ENCODE results near the gene PTPRC. TPM values are rescaled to one million over a fixed set of nuclear protein-coding genes. Genes with fewer than 3 reads are reported as not detected.

PTPRC gene
- total and polyA plus RNA-seq, 4 experiments from 2014 or later: 915 to 1,019 (median 980) TPM

GRCh38 chr1:198672124-198672523, 33.3 kb downstream of the PTPRC start:
- no peaks in the 10 kb centered on the region for H3K9me3 Mint-ChIP-seq
- H3K4me1 ChIP-seq (ENCODE audit: insufficient read depth, low read length): peaks cover 98% of the 10 kb centered on the region

GRCh38 chr1:198674009-198674408, 35.2 kb downstream of the PTPRC start:
- Histone ChIP-seq H3K4me1 (ENCODE audit: insufficient read depth, low read length) (peaks cover 98% of the 10 kb centered on the region), H3K27me3 (ENCODE audit: insufficient read depth, low read length) (no peaks in the 10 kb centered on the region), H3K9me3 (ENCODE audit: control insufficient read depth in 1 of 2, low read length in 2 of 2) (no peaks in the 10 kb centered on the region), H3K4me3 (ENCODE audit: low read length in 2 of 2) (peak overlapping the region in 1 of 2 donors; percentile 8), H3K27ac (ENCODE audit: low read depth, low read length) (peak overlapping the region; percentile 63), H3K36me3 (ENCODE audit: insufficient read depth, low read length) (no peaks in the 10 kb centered on the region)
- H3K27ac Mint-ChIP-seq: peak overlapping the region; percentile 77 to 99 (median 90)
- ChIA-PET POLR2A (ENCODE audit: partially characterized antibody) (interaction anchor here (0.6 to 22.8 kb wide), 9 partner anchors 8 to 151 kb away, joined by 3 to 449 read pairs (median 30); partner anchors contain the start of gene PTPRC), CTCF (ENCODE audit: partially characterized antibody) (interaction anchor here (1.3 to 2.9 kb wide), 4 partner anchors 11 to 151 kb away, joined by 3 to 12 read pairs (median 6); no protein-coding TSS in a partner anchor)
- H3K4me3 Mint-ChIP-seq: peak overlapping the region in 7 of 8 donors; percentile 45 to 83 (median 70)
- H3K27me3 Mint-ChIP-seq: no peaks in the 10 kb centered on the region
- peaks cover 43 to 72% of the 10 kb centered on the region in 2 donors for H3K36me3 Mint-ChIP-seq
- DNase-seq: no peak
- no peaks in the 10 kb centered on the region for H3K9me3 Mint-ChIP-seq
- intact Hi-C loops (cut with micrococcal nuclease): no loop called here
- peaks cover 72 to 97% (median 86%) of the 10 kb centered on the region in 4 donors for H3K4me1 Mint-ChIP-seq

More at GRCh38 chr1:198672124-198672523, 33.3 kb downstream of the PTPRC start:
- intact Hi-C loops (cut with micrococcal nuclease): no loop called here
- Mint-ChIP-seq H3K4me1 (peaks cover 76 to 97% (median 87%) of the 10 kb centered on the region in 4 donors), H3K27me3 (no peaks in the 10 kb centered on the region), H3K4me3 (peak overlapping the region in 7 of 8 donors; percentile 25 to 78 (median 54)), H3K27ac (peak overlapping the region; percentile 84 to 99 (median 91)), H3K36me3 (peaks cover 53 to 72% of the 10 kb centered on the region in 2 donors)
- no peak for DNase-seq
- Histone ChIP-seq H3K27ac (ENCODE audit: low read depth, low read length) (peak overlapping the region; percentile 63), H3K27me3 (ENCODE audit: insufficient read depth, low read length) (no peaks in the 10 kb centered on the region), H3K36me3 (ENCODE audit: insufficient read depth, low read length) (peaks cover 5% of the 10 kb centered on the region), H3K4me3 (ENCODE audit: low read length in 2 of 2) (no peak overlapping the region), H3K9me3 (ENCODE audit: control insufficient read depth in 1 of 2, low read length in 2 of 2) (no peaks in the 10 kb centered on the region)
- CTCF ChIA-PET (ENCODE audit: partially characterized antibody): interaction anchor here (1.4 to 2.7 kb wide), 3 partner anchors 9 to 52 kb away, joined by 5 to 12 read pairs (median 12); no protein-coding TSS in a partner anchor
- POLR2A ChIA-PET (ENCODE audit: partially characterized antibody): interaction anchor here (0.7 to 22.8 kb wide), 9 partner anchors 10 to 152 kb away, joined by 3 to 449 read pairs (median 30); partner anchors contain the start of gene PTPRC

GRCh38 chr1:198676253-198676652, 37.4 kb downstream of the PTPRC start:
- peaks cover 36 to 69% of the 10 kb centered on the region in 2 donors for H3K36me3 Mint-ChIP-seq
- peak overlapping the region; percentile 97 to 99 (median 99) for H3K27ac Mint-ChIP-seq
- Histone ChIP-seq H3K27ac (ENCODE audit: low read depth, low read length) (peak overlapping the region; percentile 94), H3K4me1 (ENCODE audit: insufficient read depth, low read length) (peaks cover 98% of the 10 kb centered on the region), H3K4me3 (ENCODE audit: low read length in 2 of 2) (peak overlapping the region in 1 of 2 donors; percentile 4), H3K27me3 (ENCODE audit: insufficient read depth, low read length) (no peaks in the 10 kb centered on the region), H3K9me3 (ENCODE audit: control insufficient read depth in 1 of 2, low read length in 2 of 2) (no peaks in the 10 kb centered on the region), H3K36me3 (ENCODE audit: insufficient read depth, low read length) (peaks cover 4% of the 10 kb centered on the region)
- no peaks in the 10 kb centered on the region for H3K9me3 Mint-ChIP-seq
- intact Hi-C loops (cut with micrococcal nuclease): no loop called here
- peak; percentile 31 to 58 (median 44) for DNase-seq
- ChIA-PET CTCF (ENCODE audit: partially characterized antibody) (no interaction called here), POLR2A (ENCODE audit: partially characterized antibody) (interaction anchor here (0.8 to 22.8 kb wide), 9 partner anchors 7 to 153 kb away, joined by 3 to 449 read pairs (median 7); partner anchors contain the start of gene PTPRC)
- H3K4me3 Mint-ChIP-seq: peak overlapping the region; percentile 70 to 87 (median 83)
- no peaks in the 10 kb centered on the region for H3K27me3 Mint-ChIP-seq
- H3K4me1 Mint-ChIP-seq: peaks cover 73 to 96% (median 84%) of the 10 kb centered on the region in 4 donors

- Histone ChIP-seq H3K27me3 (ENCODE audit: insufficient read depth, low read length) (no peaks in the 10 kb centered on the region), H3K36me3 (ENCODE audit: insufficient read depth, low read length) (peaks cover 4% of the 10 kb centered on the region), H3K27ac (ENCODE audit: low read depth, low read length) (peak overlapping the region; percentile 94), H3K9me3 (ENCODE audit: control insufficient read depth in 1 of 2, low read length in 2 of 2) (no peaks in the 10 kb centered on the region), H3K4me3 (ENCODE audit: low read length in 2 of 2) (peak overlapping the region in 1 of 2 donors; percentile 21), H3K4me1 (ENCODE audit: insufficient read depth, low read length) (peaks cover 94% of the 10 kb centered on the region)
- Mint-ChIP-seq H3K4me3 (peak overlapping the region; percentile 78 to 87 (median 83)), H3K36me3 (peaks cover 31 to 63% of the 10 kb centered on the region in 2 donors), H3K27ac (peak overlapping the region; percentile 97 to 99 (median 99)), H3K27me3 (no peaks in the 10 kb centered on the region), H3K9me3 (no peaks in the 10 kb centered on the region), H3K4me1 (peaks cover 67 to 96% (median 78%) of the 10 kb centered on the region in 4 donors)
- intact Hi-C loops (cut with micrococcal nuclease): no loop called here
- POLR2A ChIA-PET (ENCODE audit: partially characterized antibody): interaction anchor here (10.3 to 22.8 kb wide), 7 partner anchors 8 to 159 kb away, joined by 93 to 449 read pairs (median 277); partner anchors contain the start of gene PTPRC
- CTCF ChIA-PET (ENCODE audit: partially characterized antibody): interaction anchor here (1.3 to 9.8 kb wide), 3 partner anchors 9 to 66 kb away, joined by 3 to 69 read pairs (median 4); no protein-coding TSS in a partner anchor
- no peak for DNase-seq
These were observed 38.2 kb downstream of the PTPRC start for GRCh38 chr1:198677027-198677426.

GRCh38 chr1:198677871-198678270, 39.0 kb downstream of the PTPRC start:
- CTCF ChIA-PET (ENCODE audit: partially characterized antibody): interaction anchor here (0.8 to 9.8 kb wide), 4 partner anchors 10 to 67 kb away, joined by 3 to 69 read pairs (median 4); no protein-coding TSS in a partner anchor
- no peaks in the 10 kb centered on the region for H3K9me3 ChIP-seq (ENCODE audit: control insufficient read depth in 1 of 2, low read length in 2 of 2)
- POLR2A ChIA-PET (ENCODE audit: partially characterized antibody): interaction anchor here (1.9 to 22.8 kb wide), 9 partner anchors 8 to 160 kb away, joined by 6 to 449 read pairs (median 227); partner anchors contain the start of gene PTPRC
- peaks cover 4% of the 10 kb centered on the region for H3K36me3 ChIP-seq (ENCODE audit: insufficient read depth, low read length)
- Mint-ChIP-seq H3K36me3 (peaks cover 22 to 59% of the 10 kb centered on the region in 2 donors), H3K27ac (peak overlapping the region; percentile 97 to 99 (median 99)), H3K4me3 (peak overlapping the region; percentile 71 to 87 (median 83)), H3K27me3 (no peaks in the 10 kb centered on the region), H3K4me1 (peaks cover 66 to 96% (median 77%) of the 10 kb centered on the region in 4 donors), H3K9me3 (no peaks in the 10 kb centered on the region)
- no peak for DNase-seq
- peak overlapping the region; percentile 94 for H3K27ac ChIP-seq (ENCODE audit: low read depth, low read length)
- H3K27me3 ChIP-seq (ENCODE audit: insufficient read depth, low read length): no peaks in the 10 kb centered on the region
- peaks cover 94% of the 10 kb centered on the region for H3K4me1 ChIP-seq (ENCODE audit: insufficient read depth, low read length)
- intact Hi-C loops (cut with micrococcal nuclease): loop anchor here (1.0 kb wide), 1 partner anchor 9 kb away; no protein-coding TSS in a partner anchor
- peak overlapping the region; percentile 2 to 26 for H3K4me3 ChIP-seq (ENCODE audit: low read length in 2 of 2)

- Histone ChIP-seq H3K4me3 (ENCODE audit: low read length in 2 of 2) (peak overlapping the region; percentile 2 to 29), H3K36me3 (ENCODE audit: insufficient read depth, low read length) (peaks cover 4% of the 10 kb centered on the region), H3K27ac (ENCODE audit: low read depth, low read length) (peak overlapping the region; percentile 94), H3K27me3 (ENCODE audit: insufficient read depth, low read length) (no peaks in the 10 kb centered on the region), H3K9me3 (ENCODE audit: control insufficient read depth in 1 of 2, low read length in 2 of 2) (no peaks in the 10 kb centered on the region), H3K4me1 (ENCODE audit: insufficient read depth, low read length) (peaks cover 94% of the 10 kb centered on the region)
- ChIA-PET POLR2A (ENCODE audit: partially characterized antibody) (interaction anchor here (0.6 to 22.8 kb wide), 12 partner anchors 9 to 520 kb away, joined by 3 to 449 read pairs (median 98); partner anchors contain the start of gene PTPRC), CTCF (ENCODE audit: partially characterized antibody) (interaction anchor here (0.7 to 9.8 kb wide), 8 partner anchors 10 to 977 kb away, joined by 3 to 69 read pairs (median 4); no protein-coding TSS in a partner anchor)
- H3K9me3 Mint-ChIP-seq: no peaks in the 10 kb centered on the region
- H3K4me1 Mint-ChIP-seq: peaks cover 67 to 96% (median 78%) of the 10 kb centered on the region in 4 donors
- DNase-seq: peak; percentile 67 to 86 (median 78)
- intact Hi-C loops (cut with micrococcal nuclease): loop anchor here (1.0 kb wide), 1 partner anchor 9 kb away; no protein-coding TSS in a partner anchor
- H3K4me3 Mint-ChIP-seq: peak overlapping the region; percentile 71 to 87 (median 83)
- H3K27ac Mint-ChIP-seq: peak overlapping the region; percentile 97 to 99 (median 99)
- no peaks in the 10 kb centered on the region for H3K27me3 Mint-ChIP-seq
- H3K36me3 Mint-ChIP-seq: peaks cover 19 to 54% of the 10 kb centered on the region in 2 donors
These were observed 39.5 kb downstream of the PTPRC start for GRCh38 chr1:198678301-198678836.

All from CD4-positive, alpha-beta memory T cell (primary cell).